Tibial nerve (tissue), 3 donors: ENCODE measurements around the gene MYRIP.

Source experiments
- CTCF ChIP-seq, 5 experiments: fragments of 200-600 bp in 3 of 5; fragments of 450-650 bp in 2 of 5; sonication (generic) in 3 of 5; IDR thresholded peaks; one replicate each; pipeline ENCODE4 v1.5.1; 2016 to 2019; ENCODE audit warnings: antibody characterized with exemption in 5 of 5, mild to moderate bottlenecking in 3 of 5, moderate library complexity in 2 of 5
- POLR2A ChIP-seq, 2 donors: fragments of 450-650 bp; IDR thresholded peaks; one replicate each; pipeline ENCODE4 v1.6.1; 2017; ENCODE audit warnings: antibody characterized with exemption in 2 of 2, mild to moderate bottlenecking in 2 of 2, moderate library complexity in 2 of 2

- no peak for TF ChIP-seq CTCF (IDR thresholded peaks at IDR 0.05)
- TF ChIP-seq POLR2A (IDR thresholded peaks at IDR 0.05), result no peak
Observed at GRCh38 chr3:40258555-40258954, 449.1 kb downstream of the MYRIP start.
